NCI-H226 (cell line): ENCODE data around the gene CLEC16A.
"Not testable (repeated sequence)": the region's sequence is repeated elsewhere in the genome, so short reads cannot be mapped to it uniquely, and the experiment has no call there.

ENCODE experiments used
- DNase-seq: peaks from one replicate; pipeline ENCODE4 v3.0.0-alpha.2; 2015

CLEC16A gene

DNA sequence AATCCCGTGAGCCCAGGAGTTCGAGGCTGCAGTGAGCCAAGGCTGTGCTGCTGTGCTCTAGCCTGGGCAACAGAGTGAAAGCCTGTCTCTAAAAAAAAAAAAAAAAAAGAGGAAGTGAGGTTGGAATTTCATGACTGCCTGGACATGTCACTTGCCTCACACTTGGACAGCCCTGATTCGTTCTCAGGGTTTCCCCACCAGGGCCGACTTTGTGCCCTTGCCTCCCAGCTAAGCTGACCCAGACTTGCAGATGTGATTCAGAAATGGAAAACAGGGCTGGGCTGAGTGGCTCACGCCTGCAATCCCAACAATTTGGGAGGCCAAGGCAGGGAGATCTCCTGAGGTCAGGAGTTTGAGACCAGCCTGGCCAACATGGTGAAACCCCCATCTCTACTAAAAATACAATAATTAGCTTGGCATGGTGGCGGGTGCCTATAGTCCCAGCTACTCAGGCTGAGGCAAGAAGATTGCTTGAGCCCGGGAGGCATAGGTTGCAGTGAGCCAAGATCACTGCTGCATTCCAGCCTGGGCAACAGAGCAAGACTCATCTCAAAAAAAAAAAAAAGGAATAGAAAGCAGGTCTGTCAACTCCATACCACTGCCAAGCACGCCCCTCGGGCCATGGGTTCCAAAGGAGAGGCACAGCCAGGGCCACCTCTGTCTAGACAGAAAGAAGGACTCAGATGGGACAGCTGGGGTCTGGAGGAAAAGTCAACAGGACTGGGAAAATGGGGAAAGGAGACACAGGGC is 264.7 kb downstream of the CLEC16A start:
- no peak for DNase-seq

- DNase-seq: no peak
Observed at GRCh38 chr16:11210260-11210659, 265.9 kb downstream of the CLEC16A start.

GRCh38 chr16:11211061-11211976 is 267.0 kb downstream of the CLEC16A start:
- no peak for DNase-seq

- no peak for DNase-seq
Observed at GRCh38 chr16:11211977-11212797, 267.8 kb downstream of the CLEC16A start.

GRCh38 chr16:11212798-11213196 is 268.4 kb downstream of the CLEC16A start:
- DNase-seq: no peak

GRCh38 chr16:11213373-11213772 is 269.0 kb downstream of the CLEC16A start:
- DNase-seq: no peak

DNA sequence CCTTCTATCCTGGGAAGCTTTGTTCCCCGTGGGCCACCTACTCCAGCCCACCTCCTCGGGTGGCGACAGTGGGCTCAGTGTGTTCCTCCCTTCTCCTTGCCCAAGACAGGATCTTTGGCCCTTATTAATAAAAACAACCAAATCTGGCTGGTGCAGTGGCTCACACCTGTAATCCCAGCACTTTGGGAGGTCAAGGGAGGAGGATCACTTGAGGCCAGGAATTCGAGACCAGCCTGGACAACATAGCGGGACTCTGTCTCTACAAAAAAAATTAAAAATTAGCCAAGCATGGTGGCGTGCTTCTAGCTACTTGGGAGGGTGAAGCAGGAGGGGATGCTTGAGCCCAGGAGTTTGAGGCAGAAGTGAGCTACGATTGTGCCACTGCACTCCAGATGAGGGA is 269.4 kb downstream of the CLEC16A start:
- DNase-seq: no peak

DNA sequence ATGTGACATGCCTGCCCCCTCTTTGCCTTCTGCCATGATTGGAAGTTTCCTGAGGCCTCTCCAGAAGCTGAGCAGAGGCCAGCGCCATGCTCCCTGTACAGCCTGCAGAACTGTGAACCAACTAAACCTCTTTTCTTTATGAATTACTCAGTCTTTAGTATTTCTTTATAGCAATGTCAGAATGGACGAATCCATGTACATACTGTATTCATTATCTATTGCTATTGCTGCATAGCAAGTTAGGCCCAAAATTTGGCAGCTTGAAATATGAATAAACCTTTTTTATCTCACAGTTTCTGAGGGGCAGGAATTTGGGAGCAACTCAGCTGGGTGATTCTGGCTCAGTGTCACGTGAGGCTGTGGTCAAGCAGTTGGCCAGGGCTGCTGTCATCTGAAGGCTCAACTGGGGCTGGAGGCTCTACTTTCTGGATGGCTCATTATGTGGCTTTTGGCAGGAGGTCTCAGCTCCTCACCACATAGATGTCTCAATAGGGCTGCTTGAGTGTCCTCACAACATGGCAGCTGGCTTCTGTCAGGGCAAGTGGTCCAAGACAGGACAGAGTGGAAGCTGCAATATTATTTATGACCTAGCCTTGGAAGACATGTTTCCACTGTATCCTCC is 271.7 kb downstream of the CLEC16A start:
- no peak for DNase-seq

DNA sequence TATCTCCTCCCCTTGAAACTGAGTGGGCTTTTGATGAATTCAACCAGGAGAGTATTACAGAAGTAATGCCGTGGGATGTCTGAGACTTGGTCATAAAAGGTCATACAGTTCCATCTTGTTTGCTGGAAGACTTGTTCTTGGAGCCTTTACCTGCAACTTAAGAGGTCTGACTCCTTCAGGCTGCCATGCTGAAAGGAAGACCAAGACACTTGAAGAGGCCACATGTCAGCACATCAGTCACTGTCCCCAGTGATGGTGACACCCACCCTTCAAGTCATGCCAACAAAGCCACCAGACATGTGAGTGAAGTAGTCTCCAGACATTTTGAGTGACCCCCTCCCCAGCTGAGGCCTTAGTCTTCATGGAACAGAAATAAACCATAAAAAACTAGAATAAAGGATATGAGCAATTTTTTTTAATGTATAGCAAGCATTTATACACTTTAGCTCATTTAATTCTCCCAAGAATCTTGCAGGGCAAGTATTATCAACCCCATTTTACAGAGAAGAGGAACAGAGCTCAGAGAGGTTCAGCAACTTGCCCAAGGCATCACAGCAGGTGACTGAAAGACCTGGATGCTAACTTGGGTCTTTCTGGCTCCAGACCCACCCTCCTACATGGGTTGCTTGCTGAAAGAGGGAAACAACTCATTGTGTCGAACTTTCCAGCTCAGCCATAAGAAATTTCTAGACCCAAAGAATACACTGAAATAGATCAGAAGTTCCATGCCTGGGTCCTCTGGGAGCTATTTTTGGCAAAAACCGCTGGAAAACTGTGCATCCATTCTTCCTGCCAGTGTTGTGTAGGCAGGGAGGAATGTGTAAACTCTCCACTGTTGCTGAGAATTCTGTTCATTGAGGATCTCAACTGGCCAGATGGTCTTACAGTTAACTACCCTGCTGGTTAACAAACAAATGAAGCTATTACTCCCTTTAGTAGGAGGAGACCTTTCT is 273.6 kb downstream of the CLEC16A start:
- DNase-seq: no peak

GRCh38 chr16:11218604-11218962 is 274.2 kb downstream of the CLEC16A start:
- DNase-seq: no peak

DNA sequence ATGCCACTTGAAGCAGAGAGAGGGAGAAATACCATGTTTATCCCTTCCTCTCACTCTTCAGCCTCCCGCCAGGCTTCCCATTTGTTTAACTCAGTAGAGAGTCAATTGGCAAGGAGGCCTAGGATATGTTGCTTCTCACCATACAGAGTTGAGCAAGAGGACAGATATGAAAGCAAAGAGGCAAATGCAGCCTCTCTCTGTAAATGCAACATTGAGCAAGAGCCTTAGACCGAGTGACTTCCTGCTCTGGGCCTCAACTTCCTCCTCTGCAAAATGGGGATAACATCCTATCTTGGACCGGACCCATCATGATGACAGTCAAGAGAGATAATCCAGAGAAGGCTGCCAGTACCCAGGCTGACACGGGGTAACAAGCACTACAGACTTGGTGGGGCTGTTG is 274.8 kb downstream of the CLEC16A start:
- no peak for DNase-seq

DNA sequence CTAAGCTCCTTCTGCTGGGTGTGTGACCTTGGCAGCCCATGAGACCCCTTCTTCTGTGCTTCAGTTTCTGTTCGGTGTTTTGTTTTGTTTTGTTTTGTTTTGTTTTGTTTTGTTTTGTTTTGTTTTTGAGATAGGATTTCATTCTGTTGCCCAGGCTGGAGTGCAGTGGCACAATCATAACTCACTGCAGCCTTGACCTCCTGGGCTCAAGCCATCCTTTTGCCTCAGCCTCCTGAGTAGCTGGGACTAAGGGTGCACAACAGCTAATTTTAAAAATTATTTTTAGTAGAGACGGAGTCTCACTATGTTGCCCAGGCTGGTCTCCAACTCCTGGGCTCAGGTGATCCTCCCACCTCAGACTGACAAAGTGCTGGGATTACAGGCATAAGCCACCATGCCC is 276.1 kb downstream of the CLEC16A start:
- DNase-seq: not testable (repeated sequence)

DNA sequence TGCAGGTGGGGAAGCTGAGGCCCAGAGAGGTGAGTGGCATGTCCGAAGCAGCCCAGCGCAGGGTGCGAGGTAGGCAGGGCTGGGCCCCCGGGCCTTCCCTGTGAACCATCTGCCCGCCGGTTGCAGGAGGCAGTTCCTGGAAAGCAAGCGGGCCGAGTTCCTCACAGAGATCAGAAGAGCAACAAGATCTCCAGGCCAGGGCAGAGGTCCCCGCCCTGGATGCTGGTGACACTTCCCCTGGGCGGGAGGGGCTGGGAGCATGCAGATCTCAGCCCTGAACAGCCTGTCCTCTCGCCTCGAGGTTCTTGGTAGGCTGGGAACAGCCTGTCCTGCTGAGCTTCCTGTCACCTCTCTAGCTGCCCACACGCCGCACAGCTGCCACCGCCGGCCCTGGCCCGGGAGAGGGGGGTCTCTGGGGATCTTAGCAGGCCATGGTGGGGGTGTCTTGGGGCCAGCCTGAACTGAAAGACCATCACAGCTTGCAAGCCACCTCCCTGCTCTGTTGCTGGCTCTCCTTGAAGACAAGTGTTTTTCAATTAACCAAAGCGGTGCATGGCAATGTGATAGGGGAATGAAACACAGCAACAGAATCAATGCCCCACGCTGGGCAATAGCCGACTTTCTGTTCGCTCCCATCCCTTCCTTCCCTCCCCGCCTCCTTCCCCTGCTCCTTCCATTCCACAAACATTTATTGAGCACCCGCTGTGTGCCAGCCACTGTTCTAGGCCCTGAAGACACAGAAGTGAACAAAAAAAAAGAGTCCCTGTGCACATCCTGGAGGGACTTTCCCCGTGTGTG is 279.9 kb downstream of the CLEC16A start:
- DNase-seq: no peak

DNA sequence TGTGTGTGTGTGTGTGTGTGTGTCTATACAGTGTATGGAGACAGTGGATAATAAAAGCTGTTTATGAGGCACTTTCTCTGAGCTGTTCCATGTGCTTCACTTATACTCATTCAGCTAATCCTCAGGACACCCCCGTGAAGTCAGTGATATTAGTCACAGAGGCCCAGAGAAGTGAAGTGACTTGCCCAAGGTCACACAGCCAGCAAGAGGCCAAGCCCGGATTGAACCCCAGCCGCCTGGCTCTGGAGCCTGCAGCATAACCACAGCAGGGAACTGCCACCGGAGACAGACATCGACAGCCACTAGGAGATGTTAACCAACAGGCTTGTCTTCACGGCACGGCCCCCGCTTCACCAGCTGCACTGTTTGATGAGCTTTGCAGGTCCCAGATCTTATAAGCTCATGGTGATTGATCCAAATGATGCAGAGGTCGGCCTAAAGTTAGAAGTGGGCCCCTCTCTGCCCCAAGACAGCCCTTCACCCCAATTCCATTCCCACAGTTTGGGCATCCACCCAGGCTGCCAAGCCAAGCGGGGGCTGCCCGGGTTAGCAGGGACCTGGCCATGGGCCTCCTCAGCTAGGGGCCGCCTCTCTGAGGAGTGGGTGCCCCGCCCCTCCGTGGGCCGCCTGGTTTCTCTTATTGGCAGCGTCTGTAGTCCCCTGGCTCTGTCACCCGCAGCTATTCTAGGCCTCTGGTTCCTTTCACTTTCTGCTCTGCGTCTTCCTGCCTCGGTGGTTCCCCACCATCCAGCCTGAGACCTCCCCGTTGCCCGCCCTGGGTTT is 280.7 kb downstream of the CLEC16A start:
- no peak for DNase-seq

GRCh38 chr16:11225677-11226549 is 281.5 kb downstream of the CLEC16A start:
- no peak for DNase-seq

GRCh38 chr16:11229432-11229831 is 285.1 kb downstream of the CLEC16A start:
- no peak for DNase-seq

DNA sequence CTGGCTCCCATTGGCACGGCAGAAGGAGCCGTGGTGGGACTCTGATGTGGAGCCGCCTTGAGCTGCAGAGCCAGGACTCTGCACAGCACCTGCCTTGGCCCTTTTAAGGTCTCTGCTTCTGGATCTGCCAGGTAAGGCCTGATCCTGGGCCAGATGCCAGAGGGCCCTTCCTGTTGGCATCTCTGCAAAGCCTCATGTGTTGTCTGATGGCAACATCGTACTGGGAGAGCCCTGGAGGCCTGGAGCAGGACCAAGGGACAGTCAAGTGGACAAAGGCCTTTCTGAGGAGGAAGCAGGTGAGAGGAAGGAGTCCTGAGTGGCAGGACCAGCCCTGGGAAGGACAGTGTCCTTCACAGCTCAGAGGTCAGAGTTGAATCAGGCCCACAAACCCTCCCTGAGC is 285.5 kb downstream of the CLEC16A start:
- DNase-seq: no peak

- no peak for DNase-seq
Observed at GRCh38 chr16:11231367-11231970, 287.1 kb downstream of the CLEC16A start.
